Stomach (tissue), 9 donors: ENCODE data around the gene RERE. TPM values are rescaled to one million over a fixed set of nuclear protein-coding genes. Genes with fewer than 3 reads are reported as not detected.
A peak's percentile ranks its signal among the peaks of the same experiment; 100 is the strongest.
"Not testable (repeated sequence)": the region's sequence is repeated elsewhere in the genome, so short reads cannot be mapped to it uniquely, and the experiment has no call there.

Source experiments
- DNase-seq, 2 donors: peaks; one replicate each; pipeline versions ENCODE4 v3.0.0 to v3.0.0-alpha.2; 2013 to 2019
- H3K27ac ChIP-seq, 5 donors: fragments of 200-600 bp in 4 of 5; sonication (generic) in 4 of 5; one replicate each; pipeline ENCODE4 v1.5.1; 2013 to 2019; ENCODE audit warnings: mild to moderate bottlenecking in 1 of 5, moderate library complexity in 1 of 5
- H3K27me3 ChIP-seq, 3 donors: fragments of 200-600 bp; sonication (generic); one replicate each; pipeline ENCODE4 v1.5.1; 2017 to 2019; ENCODE audit warnings: mixed run types in 1 of 3
- H3K36me3 ChIP-seq, 4 donors: fragments of 200-600 bp; sonication (generic); 1 replicate in 3 of 4; 2 replicates in 1 of 4; pipeline ENCODE4 v1.5.1; 2016 to 2019
- H3K4me1 ChIP-seq, 4 donors: fragments of 200-600 bp; sonication (generic); one replicate each; pipeline ENCODE4 v1.5.1; 2016 to 2019
- H3K4me3 ChIP-seq, 4 donors: fragments of 200-600 bp; sonication (generic) in 3 of 4; one replicate each; pipeline ENCODE4 v1.5.1; 2016 to 2019; ENCODE audit warnings: mild to moderate bottlenecking in 1 of 4
- H3K9me3 ChIP-seq, 4 donors: fragments of 200-600 bp; sonication (generic); one replicate each; pipeline ENCODE4 v1.5.1; 2016 to 2019
- EP300 ChIP-seq: sonication (generic); formaldehyde crosslinking; IDR thresholded peaks from one replicate; pipeline ENCODE4 v1.6.1; 2017; ENCODE audit warnings: antibody characterized with exemption
- POLR2A ChIP-seq, 4 donors: fragments of 450-650 bp; IDR thresholded peaks; one replicate each; pipeline ENCODE4 v1.6.1; 2016; ENCODE audit warnings: antibody characterized with exemption in 4 of 4, control low read depth in 2 of 4, mild to moderate bottlenecking in 1 of 4, moderate library complexity in 1 of 4
- POLR2AphosphoS5 ChIP-seq, 3 donors: sonication (generic); formaldehyde crosslinking; IDR thresholded peaks; one replicate each; pipeline ENCODE4 v1.6.1; 2016; ENCODE audit warnings: antibody characterized with exemption in 3 of 3
- WGBS, 5 donors: extraction: QIAGEN DNeasy Blood & Tissue Kit in 3 of 5; methylation state at CpG; one replicate each; pipeline versions ENCODE4 v1.1.5 to v1.1.7; 2013 to 2018; 5-methylcytosine and 5-hydroxymethylcytosine counted together
- intact Hi-C: fragments of 100-400 bp; cut with DNase I; formaldehyde crosslinking; loops from one replicate; pipeline ENCODE4 v1.15.1; 2023; ENCODE audit warnings: low total_unique reads
- polyA plus RNA-seq, 3 donors: library from polyadenylated mRNA; stranded (reverse); fragments of 200-250 nt; gene quantifications; one replicate each; pipeline ENCODE4 v1.2.3, GENCODE V29; 2013
- total RNA-seq, 5 donors: library from RNA; depleted of rRNA; stranded (reverse); fragments of >200 nt; gene quantifications; one replicate each; pipeline versions ENCODE4 v1.1.0 to v1.2.3, GENCODE V29; 2014 to 2016
- TF ChIP-seq, protein P1 (sequence below), 7 experiments: fragments of 450-650 bp in 4 of 7; fragments of 200-600 bp in 3 of 7; sonication (generic) in 3 of 7; IDR thresholded peaks; one replicate each; pipeline ENCODE4 v1.5.1; 2016 to 2019; ENCODE audit warnings: antibody characterized with exemption in 7 of 7, control low read depth in 2 of 7, mild to moderate bottlenecking in 1 of 7
- donor health status: healthy with polysubstance abuse.
- donor health status: Bipolar disorder and iron deficiency.
- donor health status: healthy.

RERE gene
- total and polyA plus RNA-seq, 8 donors, result 15.6 to 198 (median 79.3) TPM

DNA sequence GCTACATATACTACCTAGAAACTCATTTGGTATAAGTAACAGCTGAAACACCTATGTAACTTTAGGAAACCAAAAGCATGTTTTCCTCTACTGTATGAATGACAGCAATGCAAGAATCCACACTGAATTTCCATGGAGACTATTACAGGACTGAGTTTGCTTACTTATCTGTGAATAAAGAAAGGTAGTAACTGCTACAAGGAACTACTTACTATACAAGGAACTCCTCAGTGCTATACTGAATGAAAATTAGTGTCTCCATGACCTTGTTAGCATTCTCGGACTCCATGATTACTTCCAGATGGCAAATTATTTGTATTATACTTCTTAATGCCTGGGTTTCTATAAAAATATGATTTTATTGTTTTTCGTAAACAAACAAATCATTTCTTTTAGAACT is 198.0 kb downstream of the RERE start:
- H3K4me3 ChIP-seq, H3K27ac ChIP-seq, H3K27me3 ChIP-seq, intact Hi-C loops, H3K36me3 ChIP-seq, H3K9me3 ChIP-seq, DNase-seq: not testable (repeated sequence)
- 49 to 71% (median 63%) methylated on average over 2 of the region's 2 CpGs for WGBS, 5 donors
- peaks cover 0 to 27% (median 13%) of the 10 kb centered on the region in 4 donors for H3K4me1 ChIP-seq

DNA sequence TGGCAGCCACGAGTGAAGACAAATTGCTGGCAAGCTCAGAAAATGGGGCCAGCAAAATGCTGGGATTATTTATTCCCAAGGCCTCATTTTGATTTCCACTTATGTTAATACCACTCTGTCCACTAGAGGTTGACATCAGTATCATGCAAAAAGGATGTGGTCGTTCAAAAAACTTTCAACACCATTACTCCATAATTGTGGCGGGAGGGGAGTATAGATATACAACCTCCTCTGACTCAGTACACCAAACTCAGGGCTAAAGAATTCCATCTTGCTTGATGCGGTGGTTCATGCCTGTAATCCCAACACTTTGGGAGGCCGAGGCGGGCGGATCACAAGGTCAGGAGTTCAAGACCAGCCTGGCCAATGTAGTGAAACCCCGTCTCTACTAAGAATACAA is 200.6 kb downstream of the RERE start:
- 88 to 96% (median 95%) methylated on average over 8 of the region's 8 CpGs for WGBS, 5 donors
- intact Hi-C loops, result not testable (repeated sequence)

DNA sequence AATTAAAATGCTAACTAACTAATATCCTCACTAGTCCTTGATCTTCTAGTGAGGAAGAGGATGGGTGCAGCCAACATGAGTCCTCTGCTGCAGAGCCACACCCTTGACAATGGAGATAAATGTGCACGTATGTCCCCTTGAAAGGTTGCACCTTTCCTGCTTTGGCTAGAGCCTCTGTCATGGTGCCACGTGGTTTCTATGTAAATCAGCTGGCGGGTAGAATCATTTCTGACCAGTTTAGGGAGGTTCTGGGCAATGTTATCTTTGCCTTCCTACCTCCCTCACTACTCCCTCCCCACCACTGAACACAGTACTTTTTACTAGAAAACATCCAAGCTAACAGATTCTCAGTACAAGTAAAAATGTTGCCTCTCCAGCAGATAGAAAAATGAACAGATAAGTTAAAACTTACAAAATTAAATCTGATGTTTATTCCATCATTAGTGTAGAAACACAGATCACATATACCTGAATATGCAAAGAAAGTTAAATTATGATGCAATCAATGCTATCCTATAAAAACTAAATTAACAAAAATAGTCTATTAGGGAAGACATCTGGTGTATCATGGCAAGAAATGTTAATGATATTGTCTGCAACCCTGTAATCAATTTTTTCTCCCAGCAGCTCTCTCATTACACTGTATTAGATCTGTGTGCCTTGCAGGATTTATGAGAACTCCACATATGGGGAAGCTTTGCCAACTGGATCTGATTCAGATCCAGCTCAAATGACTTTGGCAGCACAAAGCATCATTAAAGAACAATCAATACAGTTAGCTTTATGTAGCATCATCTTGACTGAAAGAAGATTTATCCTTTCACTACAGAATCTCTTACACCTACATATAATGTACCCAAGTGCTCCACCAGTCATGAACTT is 205.6 kb downstream of the RERE start:
- 64 to 82% (median 71%) methylated on average over 3 of the region's 3 CpGs for WGBS, 5 donors
- H3K36me3 ChIP-seq, result peaks cover 0 to 12% (median 11%) of the 10 kb centered on the region in 4 donors
- H3K27ac ChIP-seq, H3K27me3 ChIP-seq, H3K9me3 ChIP-seq, H3K4me3 ChIP-seq, intact Hi-C loops, H3K4me1 ChIP-seq: not testable (repeated sequence)
- DNase-seq, result peak in 1 of 2 donors; percentile 42

More for the DNA sequence above, 200.6 kb downstream of the RERE start:
- H3K27ac ChIP-seq, H3K27me3 ChIP-seq, DNase-seq, H3K9me3 ChIP-seq, H3K4me3 ChIP-seq: not testable (repeated sequence)
- Histone ChIP-seq H3K4me1 (peaks cover 0 to 25% (median 11%) of the 10 kb centered on the region in 4 donors), H3K36me3 (peaks cover 0 to 12% (median 11%) of the 10 kb centered on the region in 4 donors)

DNA sequence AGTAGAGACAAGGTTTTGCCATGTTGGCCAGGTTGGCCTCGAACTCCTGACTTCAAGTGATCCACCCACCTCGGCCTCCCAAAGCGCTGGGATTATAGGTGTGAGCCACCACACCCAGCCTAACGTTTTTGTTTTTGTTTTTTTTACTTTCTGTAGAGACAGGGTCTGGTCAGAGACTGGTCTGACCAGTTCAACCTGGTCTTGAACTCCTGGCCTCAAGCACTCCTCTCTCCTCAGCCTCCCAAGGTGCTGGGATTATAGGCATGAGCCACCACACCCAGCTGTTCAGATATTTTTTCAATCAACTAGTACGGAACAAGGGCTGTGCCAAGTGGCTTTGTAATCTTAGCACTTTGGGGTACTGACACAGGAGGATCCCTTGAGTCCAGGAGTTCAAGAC is 209.5 kb downstream of the RERE start:
- Histone ChIP-seq H3K27me3 (no peaks in the 10 kb centered on the region), H3K36me3 (peaks cover 0 to 4% (median 0%) of the 10 kb centered on the region in 4 donors), H3K9me3 (no peaks in the 10 kb centered on the region), H3K4me1 (peaks cover 0 to 5% (median 3%) of the 10 kb centered on the region in 4 donors), H3K4me3 (no peak overlapping the region), H3K27ac (no peak overlapping the region)
- 79 to 87% (median 84%) methylated on average over 5 of the region's 5 CpGs for WGBS, 5 donors
- no peak for TF ChIP-seq EP300
- TF ChIP-seq POLR2AphosphoS5 (IDR thresholded peaks at IDR 0.05), result no peak
- TF ChIP-seq POLR2A (IDR thresholded peaks at IDR 0.05), result no peak
- TF ChIP-seq, protein P1, sequence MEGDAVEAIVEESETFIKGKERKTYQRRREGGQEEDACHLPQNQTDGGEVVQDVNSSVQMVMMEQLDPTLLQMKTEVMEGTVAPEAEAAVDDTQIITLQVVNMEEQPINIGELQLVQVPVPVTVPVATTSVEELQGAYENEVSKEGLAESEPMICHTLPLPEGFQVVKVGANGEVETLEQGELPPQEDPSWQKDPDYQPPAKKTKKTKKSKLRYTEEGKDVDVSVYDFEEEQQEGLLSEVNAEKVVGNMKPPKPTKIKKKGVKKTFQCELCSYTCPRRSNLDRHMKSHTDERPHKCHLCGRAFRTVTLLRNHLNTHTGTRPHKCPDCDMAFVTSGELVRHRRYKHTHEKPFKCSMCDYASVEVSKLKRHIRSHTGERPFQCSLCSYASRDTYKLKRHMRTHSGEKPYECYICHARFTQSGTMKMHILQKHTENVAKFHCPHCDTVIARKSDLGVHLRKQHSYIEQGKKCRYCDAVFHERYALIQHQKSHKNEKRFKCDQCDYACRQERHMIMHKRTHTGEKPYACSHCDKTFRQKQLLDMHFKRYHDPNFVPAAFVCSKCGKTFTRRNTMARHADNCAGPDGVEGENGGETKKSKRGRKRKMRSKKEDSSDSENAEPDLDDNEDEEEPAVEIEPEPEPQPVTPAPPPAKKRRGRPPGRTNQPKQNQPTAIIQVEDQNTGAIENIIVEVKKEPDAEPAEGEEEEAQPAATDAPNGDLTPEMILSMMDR (IDR thresholded peaks at IDR 0.05), result no peak
- intact Hi-C loops, result no loop called here
- DNase-seq, result no peak

DNA sequence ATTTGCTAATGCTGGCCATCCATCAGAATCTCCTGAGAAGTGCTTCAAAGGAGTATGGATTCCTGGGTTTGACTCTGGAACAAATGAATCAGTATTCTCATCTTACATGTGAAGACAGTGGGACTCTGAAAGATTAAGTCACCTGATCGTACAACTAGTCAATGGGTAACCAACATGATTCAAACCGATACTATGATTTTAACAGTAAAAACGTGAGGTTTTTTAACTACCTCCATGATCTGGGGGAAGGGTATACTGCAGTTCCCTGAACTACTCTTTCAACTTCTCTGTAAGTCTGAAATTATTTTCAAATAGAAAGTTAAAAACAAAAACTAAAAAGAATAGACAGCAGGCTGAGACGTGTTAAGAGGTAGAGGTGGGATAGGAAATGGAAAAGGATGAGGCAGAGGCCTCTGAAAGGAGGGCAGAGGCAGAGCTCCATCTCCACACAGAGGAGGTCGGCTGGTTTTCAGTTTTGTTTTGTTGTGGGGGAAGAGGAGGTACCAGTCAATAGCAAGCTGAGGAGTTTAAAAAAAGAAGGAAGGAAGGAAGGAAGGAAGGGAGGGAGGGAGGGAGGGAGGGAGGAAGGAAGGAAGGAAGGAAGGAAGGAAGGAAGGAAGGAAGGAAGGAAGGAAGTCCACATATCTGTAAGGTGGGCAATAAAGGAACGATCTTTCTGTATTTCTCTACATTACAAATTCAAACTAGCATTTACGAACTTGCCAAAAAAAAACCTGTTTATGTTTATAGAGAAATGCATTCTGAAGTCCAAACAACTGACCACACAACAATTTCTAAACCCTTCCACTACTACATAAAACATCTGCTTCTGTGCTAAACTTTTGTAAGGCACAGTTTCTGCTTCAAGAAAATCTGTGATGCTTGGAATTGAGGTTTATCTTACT is 213.1 kb downstream of the RERE start:
- H3K36me3 ChIP-seq, result no peaks in the 10 kb centered on the region
- TF ChIP-seq POLR2A (IDR thresholded peaks at IDR 0.05) (no peak), POLR2AphosphoS5 (IDR thresholded peaks at IDR 0.05) (no peak), EP300 (no peak)
- TF ChIP-seq, protein P1 (IDR thresholded peaks at IDR 0.05), result no peak
- peaks cover 0 to 18% (median 7%) of the 10 kb centered on the region in 4 donors for H3K4me1 ChIP-seq
- peak overlapping the region in 1 of 5 donors; percentile 34 for H3K27ac ChIP-seq
- intact Hi-C loops, result no loop called here
- H3K27me3 ChIP-seq, result no peaks in the 10 kb centered on the region
- DNase-seq, result no peak
- H3K9me3 ChIP-seq, result no peaks in the 10 kb centered on the region
- no peak overlapping the region for H3K4me3 ChIP-seq
- WGBS, 5 donors, result 58 to 71% (median 64%) methylated on average over 7 of the region's 7 CpGs
